CD4-positive, alpha-beta T cell treated with Interferon alpha-2 for 1 hour (primary cell): ENCODE measurements around the gene TRIM75.
"Not testable (repeated sequence)": the region's sequence is repeated elsewhere in the genome, so short reads cannot be mapped to it uniquely, and the experiment has no call there.

Experiments
- DNase-seq, 2 donors: peaks; one replicate each; pipeline ENCODE4 v3.0.0-alpha.2; 2020 to 2022

Gene TRIM75

GRCh38 chr4:165053645-165054044 is at the start of gene TRIM75:
TSS of gene TRIM75 (plus strand) at chr4:165053866. CDS start at chr4:165059148, 5,282 bp downstream.
- DNase-seq = no peak

GRCh38 chr4:165005352-165005925 is 48.2 kb upstream of the TRIM75 start:
- no peak for DNase-seq

- DNase-seq = no peak
Observed at GRCh38 chr4:165006456-165006855, 47.2 kb upstream of the TRIM75 start.

- no peak for DNase-seq
Observed at GRCh38 chr4:165006886-165007285, 46.8 kb upstream of the TRIM75 start.

GRCh38 chr4:165009493-165010227 is 44.0 kb upstream of the TRIM75 start:
- DNase-seq = no peak

GRCh38 chr4:165010487-165010886 is 43.2 kb upstream of the TRIM75 start:
- no peak for DNase-seq

GRCh38 chr4:165010991-165011390 is 42.7 kb upstream of the TRIM75 start:
- no peak for DNase-seq

GRCh38 chr4:165011403-165011802 is 42.3 kb upstream of the TRIM75 start:
- no peak for DNase-seq

- no peak for DNase-seq
Observed at GRCh38 chr4:165013691-165014090, 40.0 kb upstream of the TRIM75 start.

- no peak for DNase-seq
Observed at GRCh38 chr4:165016971-165017370, 36.7 kb upstream of the TRIM75 start.

- not testable (repeated sequence) for DNase-seq
Observed at GRCh38 chr4:165019995-165020394, 33.7 kb upstream of the TRIM75 start.

- DNase-seq = not testable (repeated sequence)
Observed at GRCh38 chr4:165025782-165026181, 27.9 kb upstream of the TRIM75 start.

- no peak for DNase-seq
Observed at GRCh38 chr4:165027762-165028402, 25.8 kb upstream of the TRIM75 start.

- no peak for DNase-seq
Observed at GRCh38 chr4:165031436-165032211, 22.0 kb upstream of the TRIM75 start, which contains the start of gene TRIM60. TSS of gene TRIM60 (plus strand) at chr4:165031999. CDS start at chr4:165040073, 8,074 bp downstream.

GRCh38 chr4:165048170-165048569 is 5.5 kb upstream of the TRIM75 start:
- no peak for DNase-seq

- DNase-seq = no peak
Observed at GRCh38 chr4:165052627-165053026, 1.0 kb upstream of the TRIM75 start.

- DNase-seq = no peak
Observed at GRCh38 chr4:165055601-165056000, 1.9 kb downstream of the TRIM75 start.

- no peak for DNase-seq
Observed at GRCh38 chr4:165058666-165059065, 5.0 kb downstream of the TRIM75 start.

- DNase-seq = no peak
Observed at GRCh38 chr4:165059386-165059785, 5.7 kb downstream of the TRIM75 start.

- DNase-seq = no peak
Observed at GRCh38 chr4:165060938-165061337, 7.3 kb downstream of the TRIM75 start.

GRCh38 chr4:165070560-165070959 is 16.9 kb downstream of the TRIM75 start:
- DNase-seq = no peak

GRCh38 chr4:165073346-165073745 is 19.7 kb downstream of the TRIM75 start:
- DNase-seq = not testable (repeated sequence)

- DNase-seq = no peak
Observed at GRCh38 chr4:165077034-165077578, 23.4 kb downstream of the TRIM75 start.
